Omental fat pad (tissue), 4 donors: Measurements from ENCODE around the gene PRAMEF33. TPM values are rescaled to one million over a fixed set of nuclear protein-coding genes. Genes with fewer than 3 reads are reported as not detected.
"Not testable (repeated sequence)": the region's sequence is repeated elsewhere in the genome, so short reads cannot be mapped to it uniquely, and the experiment has no call there.

Source experiments
- ATAC-seq: fragments of 150-250 bp; one replicate; pipeline ENCODE4 v1.9.1; 2016; ENCODE audit warnings: mild to moderate bottlenecking, moderate library complexity; ENCODE audit not compliant: low FRiP score
- DNase-seq: peaks from one replicate; pipeline ENCODE4 v3.0.0-alpha.2; 2019; ENCODE audit warnings: low spot score
- total RNA-seq, 4 donors: library from RNA; depleted of rRNA; stranded (reverse); fragments of >200 nt; gene quantifications; one replicate each; pipeline ENCODE4 v1.1.0, GENCODE V29; 2016

PRAMEF33 gene, protein sequence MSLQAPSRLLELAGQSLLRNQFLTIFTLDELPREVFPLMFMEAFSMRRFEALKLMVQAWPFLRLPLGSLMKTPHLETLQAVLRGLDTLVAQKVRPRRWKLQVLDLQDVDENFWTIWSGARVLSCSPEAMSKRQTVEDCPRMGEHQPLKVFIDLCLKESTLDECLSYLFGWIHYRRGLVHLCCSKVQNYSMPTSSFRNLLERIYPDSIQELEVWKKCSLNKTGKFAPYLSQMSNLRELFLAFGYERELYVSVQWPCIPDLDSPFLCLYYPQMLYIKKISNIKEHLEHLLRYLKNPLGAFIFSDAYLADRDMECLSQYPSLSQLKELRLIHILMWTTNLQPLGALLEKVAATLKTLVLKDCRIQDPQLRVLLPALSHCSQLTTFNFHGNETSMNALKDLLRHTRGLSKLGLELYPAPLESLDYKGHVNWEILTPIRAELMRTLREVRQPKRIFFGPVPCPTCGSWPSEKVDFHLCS
- not detected for total RNA-seq

DNA sequence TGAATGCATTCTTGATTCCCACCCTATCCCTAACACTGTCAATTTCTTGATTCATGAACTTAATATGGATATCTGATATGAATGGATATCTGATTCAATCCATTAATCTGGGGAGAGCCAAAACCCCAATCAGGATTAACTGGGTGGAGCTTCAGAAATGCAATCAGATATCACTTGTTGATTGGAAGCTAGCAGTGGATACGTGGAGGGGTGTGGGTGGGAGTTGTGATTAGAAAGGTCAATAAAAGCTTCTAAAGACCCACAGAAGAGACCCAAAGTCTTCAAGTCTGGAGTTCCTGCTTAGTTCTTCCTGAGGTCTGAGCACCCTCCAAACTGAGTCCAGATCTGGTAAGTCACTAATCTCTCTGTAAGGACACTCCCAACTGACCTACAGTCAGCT is at the start of gene PRAMEF33:
Gene PRAMEF33, plus strand, starts transcription at position 301 of the 400 bp plus-strand sequence. CDS start 2,416 bp downstream, outside the sequence.
- ATAC-seq, DNase-seq: not testable (repeated sequence)

DNA sequence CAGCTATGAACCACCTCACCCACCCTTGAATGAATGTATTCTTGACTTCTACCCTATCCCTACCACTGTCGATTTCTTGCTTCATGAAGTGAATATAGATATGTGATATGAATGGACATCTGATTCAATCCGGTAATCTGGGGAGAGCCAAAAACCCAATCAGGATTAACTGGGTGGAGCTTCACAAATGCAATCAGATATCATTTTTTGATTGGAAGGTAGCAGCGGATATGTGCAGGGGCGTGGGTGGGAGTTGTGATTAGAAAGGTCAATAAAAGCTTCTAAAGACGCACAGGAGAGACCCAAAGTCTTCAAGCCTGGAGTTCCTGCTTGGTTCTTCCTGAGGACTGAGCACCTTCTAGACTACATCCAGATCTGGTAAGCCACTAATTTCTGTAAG is 49.4 kb upstream of the PRAMEF33 start, which contains the start of gene PRAMEF5:
Gene PRAMEF5, plus strand, starts transcription at position 301 of the 400 bp plus-strand sequence. CDS start 5,071 bp downstream, outside the sequence.
- not testable (repeated sequence) for DNase-seq, ATAC-seq

DNA sequence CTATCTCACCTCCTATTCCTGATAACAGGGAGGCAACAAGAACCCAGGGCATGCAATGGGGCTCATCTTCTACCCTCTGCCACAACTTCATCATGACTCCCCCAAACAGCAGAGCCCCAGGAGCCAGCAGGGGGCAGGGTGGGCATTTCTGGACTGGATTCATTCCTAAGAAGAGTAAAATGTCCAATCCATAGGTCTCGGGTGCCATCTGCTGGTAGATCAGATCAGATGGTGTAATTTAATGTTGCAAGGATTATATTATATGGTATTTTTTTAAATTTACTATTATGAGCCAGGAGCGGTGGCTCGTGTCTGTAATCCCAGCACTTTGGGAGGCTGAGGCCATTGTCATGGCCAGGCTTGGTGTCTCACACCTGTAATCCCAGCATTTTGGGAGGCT is 38.2 kb upstream of the PRAMEF33 start:
- ATAC-seq = not testable (repeated sequence)

DNA sequence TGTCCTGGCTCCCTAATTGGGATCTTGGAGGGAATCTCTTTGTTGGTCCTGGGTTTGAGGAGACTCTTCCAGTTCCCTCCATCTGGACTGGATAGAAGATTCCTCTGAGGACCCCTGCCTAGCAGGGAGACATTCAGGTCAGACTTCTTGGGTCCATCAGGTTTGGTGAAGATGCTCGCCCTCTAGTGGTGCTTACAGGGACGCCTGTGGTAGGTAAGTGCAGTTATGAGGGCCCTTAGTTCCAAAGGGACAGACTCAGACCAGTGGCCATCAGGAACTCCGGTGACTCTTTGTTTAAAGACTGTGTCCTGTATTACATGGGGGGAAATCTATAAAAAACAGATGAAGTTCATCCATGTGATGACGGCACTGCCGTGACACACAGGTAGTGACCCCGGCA is 26.3 kb upstream of the PRAMEF33 start:
- not testable (repeated sequence) for DNase-seq, ATAC-seq

More for the DNA sequence above, 38.2 kb upstream of the PRAMEF33 start:
- DNase-seq = not testable (repeated sequence)

DNA sequence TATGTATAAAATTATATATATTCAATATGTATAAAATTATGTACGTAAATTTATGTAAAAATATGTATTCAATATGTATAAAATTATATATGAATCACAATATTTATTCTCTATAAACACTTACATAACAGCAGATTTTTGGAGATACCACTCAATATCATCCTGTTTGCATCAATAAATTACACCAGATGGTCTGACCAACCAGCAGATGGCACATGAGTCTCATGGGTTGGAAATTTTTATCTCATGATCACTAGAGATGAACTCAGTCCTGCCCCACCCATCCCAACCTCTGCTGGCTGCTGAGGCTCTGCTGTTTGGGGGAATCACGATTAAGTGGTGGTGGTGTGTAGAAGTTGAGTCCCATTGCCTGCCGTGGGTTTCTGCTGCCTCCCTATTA is 23.7 kb upstream of the PRAMEF33 start:
- not testable (repeated sequence) for ATAC-seq, DNase-seq

DNA sequence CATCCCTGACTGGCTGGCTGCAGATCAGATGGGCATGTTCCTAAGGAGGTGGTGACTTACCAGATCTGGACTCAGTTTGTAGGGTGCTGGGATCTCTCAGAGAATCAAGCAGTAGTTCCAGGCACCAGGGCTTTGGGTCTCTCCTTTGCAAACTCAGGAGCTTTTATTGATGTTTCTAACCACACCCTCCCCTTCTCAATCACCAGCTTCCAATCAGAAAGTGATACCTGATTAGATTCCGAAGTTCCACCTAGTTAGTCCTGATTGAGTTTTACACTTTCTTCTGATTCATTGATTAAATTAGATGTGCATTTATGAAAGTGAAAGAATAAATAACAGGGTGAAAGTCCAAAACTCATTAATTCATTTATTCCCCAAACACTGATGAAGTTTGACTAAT is 18.3 kb upstream of the PRAMEF33 start, which contains the start of gene PRAMEF8:
Gene PRAMEF8, minus strand, starts transcription at position 101 of the 400 bp plus-strand sequence. CDS start 1,046 bp downstream, outside the sequence.
- not testable (repeated sequence) for DNase-seq, ATAC-seq

DNA sequence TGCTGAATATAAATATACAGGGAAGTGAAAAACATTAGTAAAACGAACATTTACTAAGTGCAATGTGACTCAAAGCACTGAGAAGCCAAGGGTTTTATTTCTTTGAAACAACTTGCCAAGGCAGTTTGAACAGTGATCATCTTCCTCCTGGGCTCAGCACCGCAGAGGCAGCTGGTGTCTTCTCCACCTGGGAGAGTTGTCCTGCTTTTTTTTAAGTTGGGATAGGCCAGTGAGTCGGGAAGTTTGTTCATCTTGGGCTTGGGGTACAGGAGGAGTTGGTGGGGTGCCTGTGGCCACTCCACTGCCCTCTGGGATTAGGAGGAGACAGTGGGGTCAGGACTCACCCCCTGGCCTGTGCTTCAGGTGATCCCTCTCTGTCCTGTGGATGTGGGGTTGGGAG is 14.3 kb upstream of the PRAMEF33 start:
- not testable (repeated sequence) for ATAC-seq, DNase-seq

DNA sequence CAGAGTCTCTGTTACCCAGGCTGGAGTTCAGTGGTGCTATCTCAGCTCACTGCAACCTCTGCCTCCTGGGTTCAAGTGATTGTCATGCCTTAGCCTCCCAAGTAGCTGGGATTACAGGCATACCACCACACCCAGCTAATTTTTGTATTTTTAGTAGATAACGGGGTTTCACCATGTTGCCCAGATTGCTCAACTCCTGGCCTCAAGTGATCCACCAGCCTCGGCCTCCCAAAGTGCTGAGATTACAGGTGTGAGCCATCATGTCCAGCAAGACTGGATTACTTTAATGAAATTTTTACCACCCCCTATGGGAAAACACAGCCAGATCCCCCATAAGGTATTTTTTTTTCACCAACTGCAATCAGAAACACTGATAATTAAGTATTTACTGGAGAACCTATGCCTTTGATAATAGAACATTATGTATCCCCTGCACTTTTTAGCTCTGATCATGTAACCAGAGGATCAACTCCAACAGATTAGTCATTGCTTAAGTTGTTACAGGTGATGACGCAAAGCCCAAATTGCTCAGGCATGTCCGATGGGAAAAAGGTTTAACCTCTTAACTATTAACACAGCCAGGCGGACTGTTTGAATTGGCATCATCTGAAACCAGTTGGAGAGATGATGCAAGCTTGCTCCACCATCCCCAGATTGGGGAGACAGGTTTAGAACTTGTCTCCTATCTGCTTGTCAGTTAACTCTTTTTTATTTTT is 6.0 kb upstream of the PRAMEF33 start:
- DNase-seq, ATAC-seq: not testable (repeated sequence)

DNA sequence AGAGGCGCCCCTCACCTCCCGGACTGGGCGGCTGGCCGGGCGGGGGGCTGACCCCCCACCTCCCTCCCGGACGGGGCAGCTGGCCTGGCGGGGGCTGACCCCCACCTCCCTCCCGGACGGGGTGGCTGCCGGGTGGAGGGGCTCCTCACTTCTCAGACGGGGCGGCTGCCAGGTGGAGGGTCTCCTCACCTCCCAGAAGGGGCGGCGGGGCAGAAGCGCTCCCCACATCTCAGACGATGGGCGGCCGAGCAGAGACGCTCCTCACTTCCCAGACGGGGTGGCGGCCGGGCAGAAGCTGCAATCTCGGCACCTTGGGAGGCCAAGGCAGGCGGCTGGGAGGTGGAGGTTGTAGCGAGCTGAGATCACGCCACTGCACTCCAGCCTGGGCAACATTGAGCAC is 4.6 kb upstream of the PRAMEF33 start:
- DNase-seq, ATAC-seq: not testable (repeated sequence)

DNA sequence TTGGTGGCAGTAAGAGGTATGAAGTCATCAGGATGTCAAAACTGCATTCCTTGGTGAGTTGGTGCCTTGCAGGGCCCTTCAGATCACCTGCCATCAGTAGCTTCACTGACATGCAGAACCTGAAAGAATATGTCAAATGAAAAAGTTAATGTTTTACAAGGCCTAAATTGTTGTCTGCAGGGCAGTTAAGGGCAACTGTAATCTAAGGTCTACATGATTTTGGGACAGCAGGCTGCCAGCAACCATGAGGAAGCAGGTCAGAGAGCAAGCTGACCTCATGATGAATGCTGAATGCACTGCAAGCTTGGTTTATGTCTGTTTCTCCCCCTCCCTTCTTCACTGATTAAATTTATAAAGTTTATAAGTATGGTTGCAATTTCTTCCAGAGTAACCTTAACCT is 1.1 kb upstream of the PRAMEF33 start:
- not testable (repeated sequence) for ATAC-seq, DNase-seq

DNA sequence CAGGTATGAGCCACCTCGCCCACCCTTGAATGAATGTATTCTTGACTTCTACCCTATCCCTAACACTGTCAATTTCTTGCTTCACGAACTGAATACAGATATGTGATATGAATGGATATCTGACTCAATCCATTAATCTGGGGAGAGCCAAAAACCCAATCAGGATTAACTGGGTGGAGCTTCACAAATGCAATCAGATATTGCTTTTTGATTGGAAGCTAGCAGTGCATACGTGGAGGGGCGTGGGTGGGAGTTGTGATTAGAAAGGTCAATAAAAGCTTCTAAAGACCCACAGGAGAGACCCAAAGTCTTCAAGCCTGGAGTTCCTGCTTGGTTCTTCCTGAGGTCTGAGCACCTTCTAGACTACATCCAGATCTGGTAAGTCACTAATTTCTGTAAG is 11.9 kb downstream of the PRAMEF33 start, which contains the start of gene PRAMEF15:
Gene PRAMEF15, plus strand, starts transcription at position 301 of the 400 bp plus-strand sequence. CDS start 2,827 bp downstream, outside the sequence.
- DNase-seq, ATAC-seq: not testable (repeated sequence)

DNA sequence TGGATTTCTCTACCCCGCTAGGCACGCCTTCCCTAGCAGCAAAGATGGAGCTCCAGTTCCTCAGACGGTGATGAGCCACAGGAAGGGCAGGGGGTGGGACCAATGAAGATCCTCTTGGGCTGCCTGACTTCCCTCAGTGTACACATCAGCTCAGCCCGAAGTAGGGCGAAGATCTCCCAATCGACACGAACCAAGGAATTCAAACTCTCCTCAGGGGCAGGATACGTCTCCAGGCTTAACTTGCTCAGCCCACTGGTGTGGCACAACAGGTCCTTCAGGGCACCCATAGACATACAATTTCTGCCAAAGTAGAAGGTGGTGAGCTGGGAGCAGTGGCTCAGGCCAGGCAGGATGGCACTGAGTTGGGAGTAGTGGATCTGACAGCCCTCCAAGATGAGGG is 39.2 kb downstream of the PRAMEF33 start:
- ATAC-seq, DNase-seq: not testable (repeated sequence)

DNA sequence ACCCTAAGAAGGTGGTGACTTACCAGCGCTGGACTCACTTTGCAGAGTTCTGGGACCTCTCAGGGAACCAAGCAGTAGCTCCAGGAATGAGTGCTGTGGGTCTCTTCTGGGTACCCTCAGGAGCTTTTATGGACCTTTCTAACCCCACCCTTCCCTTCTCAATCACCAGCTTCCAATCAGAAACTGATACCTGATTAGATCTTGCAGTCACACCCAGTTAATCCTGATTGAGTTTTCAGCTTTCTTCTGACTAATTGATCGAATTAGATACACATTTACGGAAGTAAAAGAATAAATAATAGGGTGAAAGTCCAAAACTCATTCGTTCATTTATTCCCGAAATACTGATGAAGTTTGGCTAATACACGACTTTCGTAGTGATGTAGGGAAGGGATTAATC is 43.7 kb downstream of the PRAMEF33 start, which contains the start of gene PRAMEF14:
Gene PRAMEF14, minus strand, starts transcription at position 101 of the 400 bp plus-strand sequence. CDS start 1,820 bp downstream, outside the sequence.
- not testable (repeated sequence) for ATAC-seq, DNase-seq

DNA sequence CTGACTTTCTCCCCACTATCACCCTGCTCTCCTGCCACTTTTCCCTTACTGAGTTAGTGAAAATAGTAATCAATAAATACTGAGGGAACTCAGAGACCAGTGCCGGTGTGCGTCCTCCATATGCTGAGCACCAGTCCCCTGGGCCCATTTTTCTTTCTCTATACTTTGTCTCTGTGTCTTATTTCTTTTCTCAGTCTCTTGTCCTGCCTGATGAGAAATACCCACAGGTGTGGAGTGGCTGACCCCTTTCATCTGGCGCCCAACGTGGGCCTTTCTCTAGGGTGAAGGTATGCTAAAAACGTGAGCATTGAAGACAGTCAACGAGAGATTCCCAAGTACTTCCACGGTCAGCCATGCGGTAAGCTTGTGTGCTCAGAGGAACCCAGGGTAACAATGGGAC is 50.1 kb downstream of the PRAMEF33 start:
- not testable (repeated sequence) for ATAC-seq, DNase-seq

DNA sequence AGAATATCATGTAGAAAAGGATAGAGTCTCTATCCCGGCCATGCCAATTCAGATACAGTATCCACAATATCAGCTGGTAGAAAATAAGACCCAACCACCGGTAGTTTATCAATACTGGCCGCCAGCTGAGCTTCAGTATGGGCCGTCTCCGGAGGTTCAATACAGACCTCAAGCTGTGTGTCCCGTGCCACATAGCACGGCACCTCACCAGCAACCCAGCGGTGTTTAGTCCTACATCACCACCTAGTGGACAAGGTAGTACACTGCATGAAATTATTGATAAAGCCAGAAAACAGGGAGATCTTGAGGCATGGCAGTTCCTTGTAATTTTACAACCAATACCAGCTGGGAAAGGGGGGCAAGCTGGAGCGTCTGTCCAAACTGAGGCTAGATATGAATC is 51.1 kb downstream of the PRAMEF33 start:
- not testable (repeated sequence) for ATAC-seq, DNase-seq
